H1 (cell line): Measurements from ENCODE around the gene HMGCLL1. TPM values are rescaled to one million over a fixed set of nuclear protein-coding genes. Genes with fewer than 3 reads are reported as not detected.

Source experiments
- CTCF ChIA-PET: fragments of 300-600 bp; sonication (Branson Sonifier 250); formaldehyde crosslinking; loops from one replicate; lab custom pipeline; 2021; ENCODE audit not compliant: partially characterized antibody; lab: Charles Lee
- POLR2A ChIA-PET: fragments of 300-600 bp; sonication (Branson Sonifier 250); formaldehyde crosslinking; loops from one replicate; lab custom pipeline; 2021; ENCODE audit warnings: inconsistent platforms; ENCODE audit not compliant: partially characterized antibody; lab: Charles Lee
- DNase-seq, 2 experiments: peaks; one replicate each; pipeline versions ENCODE4 v3.0.0 to v3.0.0-alpha.2; 2010 to 2022; ENCODE audit warnings: low spot score in 2 of 2, low read depth in 1 of 2, mixed read lengths in 1 of 2
- FAIRE-seq: peaks from 2 replicates; lab custom pipeline; 2011; peaks lifted over from hg19 to GRCh38; lab: Jason Lieb, UNC
- H2AFZ ChIP-seq: 2 replicates; pipeline ENCODE4 v1.8.1; 2012; ENCODE audit warnings: low read length, inconsistent platforms
- H2AK5ac ChIP-seq: 2 replicates; pipeline ENCODE4 v1.6.1; 2013; ENCODE audit warnings: low read depth, low read length
- H2BK120ac ChIP-seq: replicated peaks from 2 replicates; pipeline ENCODE3; 2013; ENCODE audit warnings: low read depth, low read length, inconsistent platforms
- H2BK12ac ChIP-seq: 2 replicates; pipeline ENCODE4 v1.6.1; 2013; ENCODE audit warnings: low read depth, low read length
- H2BK15ac ChIP-seq: 2 replicates; pipeline ENCODE4 v1.6.1; 2013; ENCODE audit warnings: low read length
- H2BK20ac ChIP-seq: 2 replicates; pipeline ENCODE4 v1.6.1; 2013; ENCODE audit warnings: low read length
- H2BK5ac ChIP-seq: 2 replicates; pipeline ENCODE4 v1.6.1; 2013; ENCODE audit warnings: low read depth, low read length
- H3K14ac ChIP-seq: 2 replicates; pipeline ENCODE4 v1.6.1; 2013; ENCODE audit warnings: inconsistent platforms; ENCODE audit not compliant: insufficient read length
- H3K18ac ChIP-seq: 2 replicates; pipeline ENCODE4 v1.6.1; 2013; ENCODE audit warnings: low read length; ENCODE audit errors: extremely low read depth
- H3K23ac ChIP-seq: 2 replicates; pipeline ENCODE4 v1.6.1; 2013; ENCODE audit warnings: inconsistent platforms; ENCODE audit not compliant: insufficient read length
- H3K23me2 ChIP-seq: 2 replicates; pipeline ENCODE4 v1.6.1; 2013; ENCODE audit warnings: low read depth, low read length
- H3K27ac ChIP-seq: 2 replicates; pipeline ENCODE4 v1.6.1; 2011; ENCODE audit warnings: low read depth, low read length, inconsistent platforms
- H3K27me3 ChIP-seq, 4 experiments: replicated peaks in 1 of 4; 1 replicate in 1 of 4; 2 replicates in 3 of 4; pipeline versions ENCODE4 v1.6.1 to v1.8.1; 2011 to 2013; ENCODE audit warnings: low read length in 3 of 4, mild to moderate bottlenecking in 3 of 4, inconsistent platforms in 2 of 4, mixed read lengths in 2 of 4, moderate library complexity in 1 of 4; ENCODE audit not compliant: control insufficient read depth in 3 of 4, insufficient read depth in 3 of 4; ENCODE audit errors: extremely low read depth in 1 of 4
- H3K36me3 ChIP-seq, 4 experiments: 2 replicates each; pipeline versions ENCODE4 v1.6.1 to v1.8.1; 2011 to 2013; ENCODE audit warnings: mild to moderate bottlenecking in 4 of 4, low read length in 3 of 4, moderate library complexity in 2 of 4, control low read depth in 1 of 4, inconsistent platforms in 1 of 4; ENCODE audit not compliant: insufficient read depth in 4 of 4, control insufficient read depth in 2 of 4
- H3K4ac ChIP-seq: replicated peaks from 2 replicates; pipeline ENCODE3; 2013; ENCODE audit warnings: low read length, low read depth, mixed read lengths, inconsistent platforms; ENCODE audit not compliant: insufficient read length
- H3K4me1 ChIP-seq, 4 experiments: replicated peaks in 1 of 4; 1 replicate in 1 of 4; 2 replicates in 3 of 4; pipeline versions ENCODE4 v1.6.1 to v1.8.1; 2011 to 2013; ENCODE audit warnings: low read length in 3 of 4, inconsistent platforms in 2 of 4, mixed read lengths in 1 of 4; ENCODE audit not compliant: insufficient read depth in 4 of 4, control insufficient read depth in 3 of 4
- H3K4me2 ChIP-seq, 2 experiments: 2 replicates each; pipeline versions ENCODE4 v1.6.1 to v1.8.1; 2011 to 2013; ENCODE audit warnings: low read depth in 2 of 2, low read length in 2 of 2, control low read depth in 1 of 2, inconsistent platforms in 1 of 2, mild to moderate bottlenecking in 1 of 2; ENCODE audit not compliant: insufficient read depth in 1 of 2
- H3K4me3 ChIP-seq, 4 experiments: fragments of 200-600, 300-600 bp in 1 of 4; sonication (generic), shearing (Covaris generic), sonication (Bioruptor Twin) in 1 of 4; 2 replicates each; pipeline versions ENCODE4 v1.5.1 to v1.8.1; 2011 to 2016; ENCODE audit warnings: low read length in 4 of 4, low read depth in 3 of 4, control low read depth in 2 of 4, inconsistent platforms in 2 of 4, mild to moderate bottlenecking in 2 of 4, mixed read lengths in 1 of 4, moderate library complexity in 1 of 4; ENCODE audit not compliant: insufficient read depth in 2 of 4; ENCODE audit errors: extremely low read depth in 1 of 4
- H3K56ac ChIP-seq: replicated peaks from 2 replicates; pipeline ENCODE3; 2013; ENCODE audit warnings: low read depth, mild to moderate bottlenecking, mixed read lengths, low read length, inconsistent platforms; ENCODE audit not compliant: insufficient read length
- H3K79me1 ChIP-seq: 2 replicates; pipeline ENCODE4 v1.6.1; 2013; ENCODE audit warnings: low read depth, low read length, control low read depth
- H3K79me2 ChIP-seq, 2 experiments: 2 replicates each; pipeline versions ENCODE4 v1.6.1 to v1.8.1; 2012 to 2013; ENCODE audit warnings: low read length in 2 of 2, mild to moderate bottlenecking in 2 of 2, inconsistent platforms in 1 of 2; ENCODE audit not compliant: insufficient read depth in 2 of 2, control insufficient read depth in 1 of 2
- H3K9ac ChIP-seq, 4 experiments: replicated peaks in 1 of 4; 1 replicate in 1 of 4; 2 replicates in 3 of 4; pipeline versions ENCODE4 v1.6.1 to v1.8.1; 2011 to 2013; ENCODE audit warnings: low read depth in 3 of 4, low read length in 3 of 4, control low read depth in 2 of 4, mild to moderate bottlenecking in 2 of 4, moderate library complexity in 2 of 4, inconsistent platforms in 1 of 4; ENCODE audit errors: extremely low read depth in 1 of 4
- H3K9me3 ChIP-seq, 2 experiments: 2 replicates each; pipeline versions ENCODE4 v1.6.1 to v1.8.1; 2012 to 2013; ENCODE audit warnings: mild to moderate bottlenecking in 2 of 2, moderate library complexity in 2 of 2, control low read depth in 1 of 2, inconsistent platforms in 1 of 2, low read depth in 1 of 2, low read length in 1 of 2, mixed read lengths in 1 of 2; ENCODE audit not compliant: insufficient read depth in 2 of 2
- H4K20me1 ChIP-seq, 2 experiments: replicated peaks in 1 of 2; 2 replicates each; pipeline versions ENCODE3 to v1.8.1; 2011 to 2013; ENCODE audit warnings: inconsistent platforms in 2 of 2, low read length in 2 of 2, mild to moderate bottlenecking in 1 of 2; ENCODE audit not compliant: insufficient read depth in 2 of 2, control insufficient read depth in 1 of 2
- H4K5ac ChIP-seq: 2 replicates; pipeline ENCODE4 v1.6.1; 2013; ENCODE audit warnings: low read length, low read depth, mixed read lengths, inconsistent platforms; ENCODE audit not compliant: insufficient read length
- H4K8ac ChIP-seq: 2 replicates; pipeline ENCODE4 v1.8.0; 2013; ENCODE audit warnings: mild to moderate bottlenecking, moderate library complexity, low read length, inconsistent platforms; ENCODE audit not compliant: insufficient read depth; ENCODE audit errors: extremely low read depth
- H4K91ac ChIP-seq: replicated peaks from 2 replicates; pipeline ENCODE3; 2013; ENCODE audit warnings: low read length, mixed read lengths, inconsistent platforms; ENCODE audit not compliant: insufficient read length
- BCL11A ChIP-seq, 2 experiments: IDR thresholded peaks; one replicate each; pipeline ENCODE4 v1.6.1; 2011; ENCODE audit warnings: low read depth in 2 of 2, low read length in 2 of 2, mild to moderate bottlenecking in 2 of 2
- BRCA1 ChIP-seq: IDR thresholded peaks from 2 replicates; pipeline ENCODE4 v1.6.1; 2012; ENCODE audit warnings: low read depth, low read length, improper control_type of control experiment
- EGR1 ChIP-seq: IDR thresholded peaks from 2 replicates; pipeline ENCODE4 v1.6.1; 2011; ENCODE audit warnings: low read depth, low read length, borderline replicate concordance
- KDM4A ChIP-seq: IDR thresholded peaks from one replicate; pipeline ENCODE4 v1.7.1; 2012; ENCODE audit warnings: low read depth, mild to moderate bottlenecking, moderate library complexity, low read length, inconsistent platforms; ENCODE audit not compliant: severe bottlenecking
- KDM5A ChIP-seq: fragments of 200-600 bp; IDR thresholded peaks from 2 replicates; pipeline ENCODE4 v1.7.1; 2012; ENCODE audit warnings: mild to moderate bottlenecking, low read length, inconsistent platforms, mixed read lengths
- POLR2A ChIP-seq, 2 experiments: IDR thresholded peaks; 1 replicate in 1 of 2; 2 replicates in 1 of 2; pipeline ENCODE4 v1.6.1; 2011; ENCODE audit warnings: low read depth in 2 of 2, low read length in 2 of 2, mild to moderate bottlenecking in 2 of 2; ENCODE audit errors: control extremely low read depth in 1 of 2
- RAD21 ChIP-seq, 2 experiments: IDR thresholded peaks in 1 of 2; conservative IDR thresholded peaks in 1 of 2; 2 replicates each; pipeline ENCODE4 v1.6.1; 2011; ENCODE audit warnings: low read depth in 2 of 2, low read length in 2 of 2, improper control_type of control experiment in 1 of 2, inconsistent platforms in 1 of 2, mild to moderate bottlenecking in 1 of 2, moderate library complexity in 1 of 2
- RNF2 ChIP-seq: fragments of 200-900, 300-1000 bp; sonication (generic); IDR thresholded peaks from 2 replicates; pipeline ENCODE4 v1.7.1; 2016; ENCODE audit warnings: borderline replicate concordance, low read depth, mild to moderate bottlenecking, antibody characterized with exemption, low read length; ENCODE audit not compliant: poor library complexity, severe bottlenecking; ENCODE audit errors: missing control alignments
- SIN3A ChIP-seq, 2 experiments: IDR thresholded peaks in 1 of 2; conservative IDR thresholded peaks in 1 of 2; 2 replicates each; pipeline ENCODE4 v1.6.1; 2011 to 2012; ENCODE audit warnings: low read length in 2 of 2, improper control_type of control experiment in 1 of 2, low read depth in 1 of 2, mild to moderate bottlenecking in 1 of 2
- SP1 ChIP-seq: IDR thresholded peaks from 2 replicates; pipeline ENCODE4 v1.6.1; 2011; ENCODE audit warnings: low read depth, low read length
- TAF7 ChIP-seq: optimal IDR thresholded peaks from 2 replicates; pipeline ENCODE3; 2011; ENCODE audit warnings: low read depth, mild to moderate bottlenecking, inconsistent platforms, low read length, moderate library complexity, borderline replicate concordance
- WGBS, 2 experiments: shearing (Covaris generic) in 1 of 2; methylation state at CpG; one replicate each; pipeline versions ENCODE4 v1.1.6 to v1.1.7; 2013 to 2015; ENCODE audit warnings: low lambda C conversion rate in 2 of 2, mixed read lengths in 2 of 2, inconsistent platforms in 1 of 2, low coverage in 1 of 2, missing lambda C conversion rate in 1 of 2; ENCODE audit not compliant: insufficient replicate concordance in 2 of 2, insufficient coverage in 1 of 2, insufficient read length in 1 of 2; ENCODE audit errors: extremely low coverage in 1 of 2, missing lambda C conversion rate in 1 of 2; 5-methylcytosine and 5-hydroxymethylcytosine counted together
- polyA plus RNA-seq, 7 experiments: library from polyadenylated mRNA; depleted of rRNA in 3 of 7; stranded (reverse) in 5 of 7; unstranded in 2 of 7; fragments of >200 nt in 5 of 7; fragments of 200-250 nt in 2 of 7; gene quantifications; 1 replicate in 5 of 7; 2 replicates in 1 of 7; 4 replicates in 1 of 7; pipeline versions ENCODE4 v1.2.1 to v1.2.3, GENCODE V29; 2011 to 2013; ENCODE audit warnings: missing spikeins in 2 of 7, mixed read lengths in 2 of 7
- total RNA-seq: library from RNA; stranded (reverse); fragmentation: NEBNext Ultra II Directional; extraction: Animal tissue kit (Norgen Biotek cat#: 25700); gene quantifications from 2 replicates; pipeline ENCODE4 v1.2.1, GENCODE V29; 2021
- TF ChIP-seq, protein P1 (sequence below): IDR thresholded peaks from 2 replicates; pipeline ENCODE4 v1.6.1; 2012; ENCODE audit warnings: inconsistent platforms
- TF ChIP-seq, protein P2 (sequence below): IDR thresholded peaks from 2 replicates; pipeline ENCODE4 v1.6.1; 2012; ENCODE audit warnings: inconsistent platforms

Gene HMGCLL1
- total and polyA plus RNA-seq, 2 of the 8 experiments (the other 6 are each of a cell fraction or from before 2014, with no cell fraction given) = 0.06 to 0.41 TPM

DNA sequence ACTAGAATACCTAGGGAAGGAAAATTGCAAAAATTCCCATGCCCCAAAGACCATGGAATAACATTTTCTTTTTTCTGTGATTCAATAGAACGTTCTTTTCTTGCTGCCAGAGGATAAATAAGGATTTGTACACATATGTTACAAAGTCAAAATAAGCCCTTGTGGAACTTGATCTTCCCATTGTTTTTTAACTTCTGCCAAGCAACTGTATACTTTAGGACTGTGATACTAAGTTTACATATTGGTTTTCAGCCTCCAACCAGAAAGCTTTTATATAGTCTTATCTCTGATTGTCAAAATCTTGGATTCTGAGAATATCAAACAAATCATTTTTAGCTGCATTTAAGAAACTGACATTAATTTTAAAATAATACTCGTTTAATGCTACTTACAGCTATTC is 84.6 kb downstream of the HMGCLL1 start:
- Histone ChIP-seq H2BK5ac (no peak overlapping the region), H3K4me2 (no peak overlapping the region), H2BK20ac (no peak overlapping the region), H2AK5ac (no peak overlapping the region), H3K79me1 (no peaks in the 10 kb centered on the region), H3K4ac (no peak overlapping the region), H3K56ac (no peak overlapping the region), H4K91ac (no peak overlapping the region), H2BK12ac (no peak overlapping the region), H3K4me1 (no peaks in the 10 kb centered on the region), H3K79me2 (no peaks in the 10 kb centered on the region), H2AFZ (no peak overlapping the region), H3K4me3 (no peak overlapping the region), H3K23ac (no peak overlapping the region), H4K8ac (no peak overlapping the region), H3K27me3 (peaks cover 0 to 1% (median 0%) of the 10 kb centered on the region in 4 experiments; a peak in 1 of 7 replicates), H3K14ac (no peak overlapping the region), H3K18ac (no peak overlapping the region), H2BK120ac (no peak overlapping the region), H3K27ac (no peak overlapping the region), H4K20me1 (no peaks in the 10 kb centered on the region), H3K9ac (no peak overlapping the region), H3K36me3 (no peaks in the 10 kb centered on the region), H4K5ac (no peak overlapping the region), H3K9me3 (no peaks in the 10 kb centered on the region), H3K23me2 (no peaks in the 10 kb centered on the region), H2BK15ac (no peak overlapping the region)
- DNase-seq (no peak), FAIRE-seq (no peak)
- ChIA-PET CTCF (no interaction called here), POLR2A (no interaction called here)
- 95% methylated on average over 2 of the region's 2 CpGs; no CpG with 5 or more reads in 1 of the 2 experiments for WGBS, 2 experiments
- TF ChIP-seq SIN3A (conservative IDR thresholded peaks at IDR 0.05 in 1 of 2, IDR thresholded peaks at IDR 0.05 in 1 of 2; ENCODE audit: low read depth in 1 of 2, low read length in 2 of 2) = no peak
- no peak for TF ChIP-seq BRCA1
- TF ChIP-seq, protein P1, sequence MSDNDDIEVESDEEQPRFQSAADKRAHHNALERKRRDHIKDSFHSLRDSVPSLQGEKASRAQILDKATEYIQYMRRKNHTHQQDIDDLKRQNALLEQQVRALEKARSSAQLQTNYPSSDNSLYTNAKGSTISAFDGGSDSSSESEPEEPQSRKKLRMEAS = no peak
- no peak for TF ChIP-seq SP1
- TF ChIP-seq BCL11A (IDR thresholded peaks at IDR 0.05; ENCODE audit: low read depth in 2 of 2, low read length in 2 of 2) = no peak
- TF ChIP-seq RNF2 = no peak
- TF ChIP-seq TAF7 = no peak
- TF ChIP-seq, protein P2, sequence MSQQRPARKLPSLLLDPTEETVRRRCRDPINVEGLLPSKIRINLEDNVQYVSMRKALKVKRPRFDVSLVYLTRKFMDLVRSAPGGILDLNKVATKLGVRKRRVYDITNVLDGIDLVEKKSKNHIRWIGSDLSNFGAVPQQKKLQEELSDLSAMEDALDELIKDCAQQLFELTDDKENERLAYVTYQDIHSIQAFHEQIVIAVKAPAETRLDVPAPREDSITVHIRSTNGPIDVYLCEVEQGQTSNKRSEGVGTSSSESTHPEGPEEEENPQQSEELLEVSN = no peak
- no peak for TF ChIP-seq KDM4A
- TF ChIP-seq POLR2A (IDR thresholded peaks at IDR 0.05; ENCODE audit: control extremely low read depth in 1 of 2, low read depth in 2 of 2, low read length in 2 of 2) = no peak
- no peak for TF ChIP-seq RAD21 (IDR thresholded peaks at IDR 0.05 in 1 of 2, conservative IDR thresholded peaks at IDR 0.05 in 1 of 2; ENCODE audit: low read depth in 2 of 2, low read length in 2 of 2)
- TF ChIP-seq KDM5A = no peak
- TF ChIP-seq EGR1 = no peak
